Endothelial cell of umbilical vein (primary cell): ENCODE data around the gene MYH9. TPM values are rescaled to one million over a fixed set of nuclear protein-coding genes. Genes with fewer than 3 reads are reported as not detected.

ENCODE experiments used
- BruUV-seq: library from RNA; stranded (reverse); fragments of 400-500 nt; replicated peaks from 2 replicates; lab custom pipeline; 2021; lab: Mats Ljungman, UMichigan
- CTCF ChIA-PET: fragments of 300-600, 350-600 bp; sonication (Branson Sonifier 250); formaldehyde crosslinking; loops from one replicate; lab custom pipeline; 2021; ENCODE audit warnings: antibody characterized with exemption, inconsistent platforms; lab: Charles Lee
- POLR2A ChIA-PET: fragments of 300-600, 350-600 bp; sonication (Branson Sonifier 250); formaldehyde crosslinking; loops from one replicate; lab custom pipeline; 2021; ENCODE audit warnings: antibody characterized with exemption, inconsistent platforms; lab: Charles Lee
- DNase-seq: peaks from one replicate; pipeline ENCODE4 v3.0.0-alpha.2; 2011; ENCODE audit warnings: low read depth, low spot score
- FAIRE-seq: peaks from 2 replicates; lab custom pipeline; 2011; peaks lifted over from hg19 to GRCh38; lab: Jason Lieb, UNC
- H2AFZ ChIP-seq: 2 replicates; pipeline ENCODE4 v1.6.0; 2012; ENCODE audit warnings: low read depth, low read length, control low read depth, inconsistent platforms
- H3K27ac ChIP-seq: 2 replicates; pipeline ENCODE4 v1.5.1; 2011; ENCODE audit warnings: low read depth, mild to moderate bottlenecking, control low read depth, low read length, moderate library complexity; ENCODE audit not compliant: insufficient read depth
- H3K27me3 ChIP-seq, 2 experiments: 2 replicates each; pipeline versions ENCODE4 v1.6.0 to v1.6.1; 2011; ENCODE audit warnings: low read length in 2 of 2, mixed read lengths in 1 of 2; ENCODE audit not compliant: control insufficient read depth in 2 of 2, insufficient read depth in 2 of 2
- H3K36me3 ChIP-seq, 2 experiments: 2 replicates in 1 of 2; 3 replicates in 1 of 2; pipeline ENCODE4 v1.5.1; 2011; ENCODE audit warnings: low read length in 2 of 2, mild to moderate bottlenecking in 1 of 2, moderate library complexity in 1 of 2; ENCODE audit not compliant: control insufficient read depth in 2 of 2, insufficient read depth in 2 of 2; ENCODE audit errors: extremely low read depth in 1 of 2
- H3K4me1 ChIP-seq: 3 replicates; pipeline ENCODE4 v1.5.1; 2011; ENCODE audit warnings: mild to moderate bottlenecking, low read length; ENCODE audit not compliant: control insufficient read depth, insufficient read depth; ENCODE audit errors: extremely low read depth
- H3K4me2 ChIP-seq: 2 replicates; pipeline ENCODE4 v1.6.1; 2011; ENCODE audit warnings: low read length, control low read depth, mixed read lengths; ENCODE audit not compliant: insufficient read depth
- H3K4me3 ChIP-seq, 3 experiments: fragments of 200-600 bp in 1 of 3; sonication (generic), shearing (Covaris generic) in 1 of 3; replicated peaks in 1 of 3; 2 replicates each; pipeline ENCODE4 v1.5.1; 2011 to 2016; ENCODE audit warnings: control low read depth in 3 of 3, low read length in 3 of 3, mild to moderate bottlenecking in 2 of 3, inconsistent platforms in 1 of 3, low read depth in 1 of 3, moderate library complexity in 1 of 3; ENCODE audit not compliant: insufficient read depth in 1 of 3
- H3K79me2 ChIP-seq: 2 replicates; pipeline ENCODE4 v1.6.0; 2012; ENCODE audit warnings: low read length, inconsistent platforms; ENCODE audit not compliant: control insufficient read depth, insufficient read depth
- H3K9ac ChIP-seq: replicated peaks from 2 replicates; pipeline ENCODE3; 2011; ENCODE audit warnings: low read length, control low read depth; ENCODE audit not compliant: insufficient read depth; ENCODE audit errors: extremely low read depth
- H3K9me1 ChIP-seq: replicated peaks from 3 replicates; pipeline ENCODE4 v1.6.0; 2011; ENCODE audit warnings: mild to moderate bottlenecking, low read length; ENCODE audit not compliant: control insufficient read depth, insufficient read depth; ENCODE audit errors: extremely low read depth
- H3K9me3 ChIP-seq: replicated peaks from 2 replicates; pipeline ENCODE4 v1.5.1; 2012; ENCODE audit warnings: low read length, inconsistent platforms; ENCODE audit not compliant: control insufficient read depth, insufficient read depth
- H4K20me1 ChIP-seq: replicated peaks from 2 replicates; pipeline ENCODE3; 2011; ENCODE audit warnings: mild to moderate bottlenecking, low read length; ENCODE audit not compliant: control insufficient read depth, insufficient read depth; ENCODE audit errors: extremely low read depth
- EZH2 ChIP-seq: IDR thresholded peaks from 2 replicates; pipeline ENCODE4 v1.6.1; 2012; ENCODE audit warnings: borderline replicate concordance, low read depth, mild to moderate bottlenecking, moderate library complexity, low read length, inconsistent platforms; ENCODE audit not compliant: severe bottlenecking
- FOS ChIP-seq: IDR thresholded peaks from 2 replicates; pipeline ENCODE4 v1.6.1; 2011; ENCODE audit warnings: mild to moderate bottlenecking, low read length, moderate library complexity, borderline replicate concordance; ENCODE audit not compliant: insufficient read depth
- MYC ChIP-seq: IDR thresholded peaks from one replicate; pipeline ENCODE4 v1.6.1; 2011; ENCODE audit warnings: mild to moderate bottlenecking, low read depth, low read length
- POLR2AphosphoS5 ChIP-seq: IDR thresholded peaks from 2 replicates; pipeline ENCODE4 v1.6.1; 2012; ENCODE audit warnings: low read depth, mild to moderate bottlenecking, control low read depth, low read length, moderate library complexity; ENCODE audit not compliant: insufficient read depth
- dilution Hi-C: fragments of 300-500 bp; cut with MboI; formaldehyde crosslinking; loops from one replicate; pipeline ENCODE4 v1.15.0; 2019; ENCODE audit warnings: low sequenced_read_pairs; ENCODE audit not compliant: extremely low pct_ligation_motif_present
- intact Hi-C: fragments of 100-400 bp; cut with micrococcal nuclease; formaldehyde crosslinking; loops from one replicate; pipeline ENCODE4 v1.10.0; 2022
- polyA plus RNA-seq, 4 experiments: library from polyadenylated mRNA; depleted of rRNA in 3 of 4; stranded (reverse) in 3 of 4; unstranded in 1 of 4; fragments of >200 nt; gene quantifications; 2 replicates each; pipeline versions ENCODE4 v1.2.1 to v1.2.3, GENCODE V29; 2011 to 2012; ENCODE audit warnings: missing spikeins in 1 of 4
- total RNA-seq: library from RNA; stranded (reverse); gene quantifications from 2 replicates; pipeline ENCODE4 v1.2.3, GENCODE V29; 2021
- TF ChIP-seq, protein P1 (sequence below), 2 donors: IDR thresholded peaks; 1 replicate in 1 of 2; 2 replicates in 1 of 2; pipeline ENCODE4 v1.5.1; 2011; ENCODE audit warnings: low read length in 2 of 2, mild to moderate bottlenecking in 2 of 2, moderate library complexity in 2 of 2, control low read depth in 1 of 2, inconsistent platforms in 1 of 2, low read depth in 1 of 2; ENCODE audit not compliant: insufficient read depth in 1 of 2; ENCODE audit errors: extremely low read depth in 1 of 2

Gene MYH9
- total and polyA plus RNA-seq, 2 donors (not counting 3 experiments of a cell fraction or from before 2014, with no cell fraction given), result 188 to 1,413 TPM

DNA sequence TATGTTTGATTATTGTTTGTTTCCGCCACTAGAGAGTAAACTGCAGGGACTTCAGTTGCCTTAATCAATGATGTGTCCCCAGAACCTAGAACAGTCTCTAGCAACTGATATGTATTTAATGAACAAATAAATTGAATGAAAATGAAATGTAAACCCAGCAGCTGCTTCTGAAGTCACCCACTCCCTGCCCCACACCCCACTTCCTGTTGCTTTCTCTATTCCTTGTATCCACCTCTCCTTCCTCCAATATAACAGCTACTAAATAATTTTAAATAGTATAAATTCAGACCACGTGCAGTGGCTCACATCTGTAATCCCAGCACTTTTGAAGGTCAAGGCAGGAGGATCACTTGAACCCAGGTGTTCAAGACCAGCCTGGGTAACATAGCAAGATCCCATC lies 15.8 kb downstream of the MYH9 start:
- Histone ChIP-seq H3K36me3 (peaks cover 7 to 9% of the 10 kb centered on the region in 2 experiments), H3K4me3 (no peak overlapping the region), H3K4me1 (peaks cover 96% of the 10 kb centered on the region), H2AFZ (no peak overlapping the region), H3K9me1 (no peaks in the 10 kb centered on the region), H3K27ac (peak overlapping the region; percentile 91), H3K4me2 (no peak overlapping the region), H3K9me3 (no peaks in the 10 kb centered on the region), H3K79me2 (peaks cover 99% of the 10 kb centered on the region), H4K20me1 (peaks cover 3% of the 10 kb centered on the region), H3K27me3 (no peaks in the 10 kb centered on the region), H3K9ac (no peak overlapping the region)
- no TSS peak for BruUV-seq
- FAIRE-seq, result peak; percentile 8
- dilution Hi-C loops, result no loop called here
- no peak for TF ChIP-seq FOS
- TF ChIP-seq, protein P1, sequence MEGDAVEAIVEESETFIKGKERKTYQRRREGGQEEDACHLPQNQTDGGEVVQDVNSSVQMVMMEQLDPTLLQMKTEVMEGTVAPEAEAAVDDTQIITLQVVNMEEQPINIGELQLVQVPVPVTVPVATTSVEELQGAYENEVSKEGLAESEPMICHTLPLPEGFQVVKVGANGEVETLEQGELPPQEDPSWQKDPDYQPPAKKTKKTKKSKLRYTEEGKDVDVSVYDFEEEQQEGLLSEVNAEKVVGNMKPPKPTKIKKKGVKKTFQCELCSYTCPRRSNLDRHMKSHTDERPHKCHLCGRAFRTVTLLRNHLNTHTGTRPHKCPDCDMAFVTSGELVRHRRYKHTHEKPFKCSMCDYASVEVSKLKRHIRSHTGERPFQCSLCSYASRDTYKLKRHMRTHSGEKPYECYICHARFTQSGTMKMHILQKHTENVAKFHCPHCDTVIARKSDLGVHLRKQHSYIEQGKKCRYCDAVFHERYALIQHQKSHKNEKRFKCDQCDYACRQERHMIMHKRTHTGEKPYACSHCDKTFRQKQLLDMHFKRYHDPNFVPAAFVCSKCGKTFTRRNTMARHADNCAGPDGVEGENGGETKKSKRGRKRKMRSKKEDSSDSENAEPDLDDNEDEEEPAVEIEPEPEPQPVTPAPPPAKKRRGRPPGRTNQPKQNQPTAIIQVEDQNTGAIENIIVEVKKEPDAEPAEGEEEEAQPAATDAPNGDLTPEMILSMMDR (IDR thresholded peaks at IDR 0.05; ENCODE audit: extremely low read depth in 1 of 2, insufficient read depth in 1 of 2, low read depth in 1 of 2, low read length in 2 of 2), result no peak
- no peak for TF ChIP-seq POLR2AphosphoS5
- no peak for TF ChIP-seq MYC
- no peak for TF ChIP-seq EZH2
- DNase-seq, result peak; percentile 11
- intact Hi-C loops, result no loop called here
- ChIA-PET POLR2A (interaction anchor here (0.7 to 2.5 kb wide), 4 partner anchors 9 to 25 kb away, joined by 3 to 13 read pairs (median 6); partner anchors contain the start of gene MYH9), CTCF (interaction anchor here (0.7 to 4.7 kb wide), 4 partner anchors 20 to 98 kb away, joined by 3 to 32 read pairs (median 3); no protein-coding TSS in a partner anchor)
